AG09319 (cell line): Measurements from ENCODE around the gene ZRSR2.

Source experiments
- DNase-seq: peaks from one replicate; pipeline ENCODE4 v3.0.0-alpha.2; 2010; ENCODE audit warnings: low read depth; ENCODE audit errors: extremely low read depth
- CTCF ChIP-seq: IDR thresholded peaks from 2 replicates; pipeline ENCODE4 v1.5.1; 2011; ENCODE audit warnings: low read depth, mild to moderate bottlenecking, inconsistent platforms, low read length, moderate library complexity

Gene ZRSR2

GRCh38 chrX:15864629-15865028 lies 74.3 kb downstream of the ZRSR2 start:
- no peak for TF ChIP-seq CTCF
- DNase-seq, result no peak

DNA sequence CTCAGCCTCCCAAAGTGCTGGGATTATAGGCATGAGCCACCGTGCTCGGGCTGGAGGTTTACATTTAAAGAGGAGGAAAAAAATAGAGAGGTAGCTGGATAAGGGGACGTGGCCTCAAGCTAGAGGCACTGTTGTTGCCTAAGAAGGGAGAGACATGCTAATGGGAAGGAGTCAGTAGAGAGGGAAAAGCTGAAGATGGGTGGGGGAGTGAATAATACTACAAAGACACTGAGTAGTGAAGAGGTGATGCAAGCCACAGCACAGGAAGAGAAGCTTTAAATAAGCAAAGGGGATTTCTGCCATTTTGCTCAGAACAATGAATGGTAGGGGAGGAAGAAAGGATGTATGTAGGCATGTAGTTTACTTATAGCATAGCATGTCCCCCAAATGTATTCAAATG lies 75.9 kb downstream of the ZRSR2 start:
- TF ChIP-seq CTCF, result no peak
- DNase-seq, result no peak

DNA sequence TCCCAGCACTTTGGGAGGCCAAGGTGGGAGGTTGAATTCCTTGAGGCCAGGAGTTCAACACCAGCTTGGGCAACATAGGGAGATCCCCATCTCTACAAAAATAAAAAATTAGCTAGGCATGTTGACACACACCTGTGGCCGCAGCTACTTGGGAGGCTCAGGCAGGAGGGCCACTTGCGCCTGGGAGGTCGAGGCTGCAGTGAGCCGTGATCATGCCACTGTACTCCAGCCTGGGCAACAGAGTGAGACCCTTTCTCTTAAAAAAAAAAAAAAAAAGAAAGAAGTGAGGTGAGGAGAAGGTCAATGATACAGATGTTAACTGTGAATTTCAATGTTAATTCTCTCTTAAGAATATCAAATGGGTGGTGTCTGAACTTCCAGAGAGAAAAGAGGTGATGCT lies 79.4 kb downstream of the ZRSR2 start:
- TF ChIP-seq CTCF, result no peak
- DNase-seq, result no peak

DNA sequence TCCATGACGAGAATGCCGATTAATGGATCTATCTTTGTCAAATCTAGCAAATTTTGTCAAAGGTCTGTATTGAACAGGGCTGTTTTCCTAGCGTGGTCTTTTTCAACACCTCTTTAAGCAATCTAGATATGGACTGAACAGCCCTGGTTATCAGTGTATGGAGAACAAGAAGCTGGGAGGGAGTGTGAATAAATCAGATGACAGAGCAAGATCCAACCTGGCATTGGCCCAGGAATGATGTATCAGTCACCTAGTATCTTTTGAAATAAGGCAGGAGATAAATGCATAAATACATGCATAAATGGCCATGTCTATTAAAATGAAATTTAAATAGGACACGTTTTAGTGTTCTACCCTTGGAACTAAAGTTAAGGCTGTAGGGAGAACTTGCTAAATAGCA lies 80.0 kb downstream of the ZRSR2 start:
- no peak for DNase-seq

More for the DNA sequence above, 80.0 kb downstream of the ZRSR2 start:
- TF ChIP-seq CTCF, result no peak
